Calu3 (cell line): ENCODE data around the gene RACK1. TPM values are rescaled to one million over a fixed set of nuclear protein-coding genes. Genes with fewer than 3 reads are reported as not detected.
A peak's percentile ranks its signal among the peaks of the same experiment; 100 is the strongest.

Experiments used
- BruUV-seq: library from RNA; stranded (reverse); fragments of 400-500 nt; replicated peaks from 2 replicates; lab custom pipeline; 2021; lab: Mats Ljungman, UMichigan
- CTCF ChIA-PET: fragments of 300-600 bp; sonication (Branson Sonifier 250); formaldehyde crosslinking; loops from one replicate; lab custom pipeline; 2022; ENCODE audit warnings: antibody characterized with exemption; lab: Charles Lee
- DNase-seq: peaks from one replicate; pipeline ENCODE4 v3.0.0; 2022
- H3K27ac Mint-ChIP-seq: one replicate; pipeline ENCODE4 v1.8.0; 2022; ENCODE audit warnings: mixed read lengths; ENCODE audit not compliant: unreplicated experiment
- H3K27me3 Mint-ChIP-seq: one replicate; pipeline ENCODE4 v1.8.0; 2022; ENCODE audit warnings: mixed read lengths; ENCODE audit not compliant: unreplicated experiment
- H3K36me3 Mint-ChIP-seq: one replicate; pipeline ENCODE4 v1.8.0; 2022; ENCODE audit warnings: mild to moderate bottlenecking, moderate library complexity, mixed read lengths; ENCODE audit not compliant: insufficient read depth, unreplicated experiment
- H3K4me1 Mint-ChIP-seq: one replicate; pipeline ENCODE4 v1.8.0; 2022; ENCODE audit warnings: mild to moderate bottlenecking, low read depth, mixed read lengths; ENCODE audit not compliant: unreplicated experiment
- H3K4me3 Mint-ChIP-seq: one replicate; pipeline ENCODE4 v1.8.0; 2022; ENCODE audit warnings: mild to moderate bottlenecking, low read depth, moderate library complexity, mixed read lengths; ENCODE audit not compliant: unreplicated experiment
- H3K9me3 Mint-ChIP-seq: one replicate; pipeline ENCODE4 v1.8.0; 2022; ENCODE audit warnings: low read depth, mixed read lengths; ENCODE audit not compliant: unreplicated experiment
- CTCF ChIP-seq: fragments of 200-600 bp; IDR thresholded peaks from one replicate; pipeline ENCODE4 v1.8.0; 2022; ENCODE audit warnings: antibody characterized with exemption; ENCODE audit not compliant: unreplicated experiment
- intact Hi-C: fragments of 100-400 bp; cut with micrococcal nuclease; formaldehyde crosslinking; loops from one replicate; pipeline ENCODE4 v1.10.0; 2022; ENCODE audit not compliant: unreplicated experiment
- total RNA-seq: library from RNA; stranded (reverse); gene quantifications from 2 replicates; pipeline ENCODE4 v1.2.3, GENCODE V29; 2022

The RACK1 gene
- total RNA-seq, 1 experiment from 2014 or later: 1,946 TPM

GRCh38 chr5:181204826-181205760, 38.6 kb downstream of the RACK1 start, which contains the start of gene TRIM7:
TSS of gene TRIM7 (minus strand) at chr5:181205196. CDS start at chr5:181205110, 86 bp downstream.
- H3K27me3 Mint-ChIP-seq: peaks cover 53% of the 10 kb centered on the region
- peaks cover 49% of the 10 kb centered on the region for H3K4me1 Mint-ChIP-seq
- no peaks in the 10 kb centered on the region for H3K9me3 Mint-ChIP-seq
- peak; percentile 73 for DNase-seq
- CTCF ChIA-PET: interaction anchor here (2.1 kb wide), 1 partner anchor 13 kb away, joined by 7 read pairs; no protein-coding TSS in a partner anchor
- H3K27ac Mint-ChIP-seq: peak within 1 kb of the TSS; percentile 97
- H3K4me3 Mint-ChIP-seq: peak within 1 kb of the TSS; percentile 75
- peaks cover 52% of the 10 kb centered on the region for H3K36me3 Mint-ChIP-seq
- intact Hi-C loops: no loop called here
- no TSS peak for BruUV-seq
- no peak for TF ChIP-seq CTCF

DNA sequence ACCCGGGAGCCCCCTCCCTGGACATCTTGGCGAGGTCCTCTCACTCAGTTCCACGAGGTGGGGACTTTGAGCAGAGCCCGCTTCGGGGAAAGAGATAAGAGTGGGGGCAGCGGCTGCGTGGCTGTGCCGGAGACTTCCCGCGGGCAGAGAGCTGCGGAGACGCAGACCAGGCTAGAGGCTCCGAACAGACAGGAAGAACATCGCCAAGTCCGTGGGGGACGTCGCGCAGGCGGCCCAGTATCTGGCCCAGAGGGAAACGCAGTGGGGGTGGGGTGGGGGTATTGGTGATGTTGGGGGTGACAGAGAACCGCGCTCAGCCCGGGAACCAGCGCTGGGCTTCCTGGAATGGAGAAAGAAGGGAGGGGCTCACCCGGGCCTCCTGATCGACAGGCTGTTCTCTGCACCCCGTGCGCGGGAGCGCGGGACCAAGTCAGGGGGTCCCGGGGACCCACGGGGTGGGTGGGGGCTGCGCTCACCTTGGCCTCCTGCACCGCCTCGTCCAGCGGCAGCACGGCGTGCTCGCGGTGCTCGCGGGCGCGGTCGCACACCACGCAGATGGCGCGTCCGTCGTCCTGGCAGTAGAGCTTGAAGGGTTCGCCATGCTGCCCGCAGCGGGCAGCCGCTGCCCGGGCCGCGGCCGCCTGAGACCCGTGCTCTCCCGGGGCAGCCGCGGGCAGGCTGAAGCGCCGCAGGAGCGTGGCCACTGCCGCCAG, 39.4 kb downstream of the RACK1 start:
- DNase-seq: peak; percentile 43
- BruUV-seq: no TSS peak
- TF ChIP-seq CTCF: no peak
- Mint-ChIP-seq H3K27me3 (peaks cover 61% of the 10 kb centered on the region), H3K4me1 (peaks cover 49% of the 10 kb centered on the region), H3K36me3 (peaks cover 52% of the 10 kb centered on the region), H3K4me3 (peak overlapping the region; percentile 75), H3K9me3 (no peaks in the 10 kb centered on the region), H3K27ac (no peak overlapping the region)
- intact Hi-C loops: no loop called here
- CTCF ChIA-PET: interaction anchor here (0.7 to 2.1 kb wide), 3 partner anchors 12 to 822 kb away, joined by 3 to 7 read pairs (median 7); no protein-coding TSS in a partner anchor

DNA sequence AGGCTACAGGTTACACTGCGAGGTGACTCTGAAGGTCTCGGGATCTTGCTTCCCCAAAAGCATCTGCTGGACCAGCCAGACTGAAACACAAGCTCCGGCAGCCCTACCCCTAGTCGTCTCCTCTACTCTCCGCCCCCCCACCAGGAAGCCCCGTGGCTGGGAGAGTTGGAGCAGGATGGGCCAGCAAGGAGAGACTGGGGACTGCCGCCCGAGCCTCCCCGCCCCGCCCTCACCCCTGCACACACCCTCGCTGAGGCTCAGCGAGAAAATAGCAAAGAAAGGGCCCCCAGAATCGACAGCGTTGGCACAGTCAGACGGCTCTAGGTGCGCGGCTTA, 40.0 kb downstream of the RACK1 start:
- Mint-ChIP-seq H3K27me3 (peaks cover 67% of the 10 kb centered on the region), H3K27ac (no peak overlapping the region), H3K4me3 (peak overlapping the region; percentile 75), H3K9me3 (no peaks in the 10 kb centered on the region), H3K36me3 (peaks cover 52% of the 10 kb centered on the region), H3K4me1 (peaks cover 54% of the 10 kb centered on the region)
- BruUV-seq: no TSS peak
- TF ChIP-seq CTCF: no peak
- DNase-seq: no peak
- CTCF ChIA-PET: interaction anchor here (0.7 to 2.1 kb wide), 3 partner anchors 12 to 821 kb away, joined by 3 to 7 read pairs (median 7); no protein-coding TSS in a partner anchor
- intact Hi-C loops: no loop called here

GRCh38 chr5:181203093-181203711, 40.5 kb downstream of the RACK1 start:
- BruUV-seq: no TSS peak
- H3K36me3 Mint-ChIP-seq: peaks cover 49% of the 10 kb centered on the region
- intact Hi-C loops: no loop called here
- DNase-seq: no peak
- H3K27me3 Mint-ChIP-seq: peaks cover 72% of the 10 kb centered on the region
- CTCF ChIA-PET: interaction anchor here (1.9 kb wide), 1 partner anchor 15 kb away, joined by 7 read pairs; no protein-coding TSS in a partner anchor
- no peaks in the 10 kb centered on the region for H3K9me3 Mint-ChIP-seq
- no peak for TF ChIP-seq CTCF
- H3K27ac Mint-ChIP-seq: no peak overlapping the region
- H3K4me3 Mint-ChIP-seq: peak overlapping the region; percentile 75
- peaks cover 57% of the 10 kb centered on the region for H3K4me1 Mint-ChIP-seq
